OCI-LY1 (cell line): Measurements from ENCODE around the gene BLOC1S1.

Experiments used
- H2AFZ ChIP-seq: fragments of 200-600 bp; sonication (generic), shearing (Covaris generic); 2 replicates; pipeline ENCODE4 v1.6.0; 2014; ENCODE audit warnings: antibody characterized with exemption, mild to moderate bottlenecking, low read length
- H3F3A ChIP-seq: fragments of 200-600 bp; sonication (generic), shearing (Covaris generic); 2 replicates; pipeline ENCODE4 v1.6.0; 2014; ENCODE audit warnings: mild to moderate bottlenecking, antibody characterized with exemption, low read length, moderate library complexity; ENCODE audit not compliant: insufficient read depth
- H3K27ac ChIP-seq: fragments of 200-600 bp; sonication (generic); 2 replicates; pipeline ENCODE4 v1.5.1; 2014; ENCODE audit warnings: low read length, mixed run types, mild to moderate bottlenecking, low read depth; ENCODE audit not compliant: poor library complexity, severe bottlenecking
- H3K27me3 ChIP-seq: fragments of 200-600 bp; sonication (generic); 2 replicates; pipeline ENCODE4 v1.6.0; 2014; ENCODE audit warnings: antibody characterized with exemption, mild to moderate bottlenecking, low read length, moderate library complexity; ENCODE audit not compliant: insufficient read depth
- H3K36me3 ChIP-seq: fragments of 200-600 bp; sonication (generic); 2 replicates; pipeline ENCODE4 v1.6.1; 2014; ENCODE audit warnings: mild to moderate bottlenecking, antibody characterized with exemption, low read length, moderate library complexity, mixed read lengths; ENCODE audit not compliant: insufficient read depth
- H3K4me1 ChIP-seq: fragments of 200-600 bp; sonication (generic); 2 replicates; pipeline ENCODE4 v1.5.1; 2014; ENCODE audit warnings: mild to moderate bottlenecking, low read length, moderate library complexity; ENCODE audit not compliant: insufficient read depth, severe bottlenecking
- H3K4me2 ChIP-seq: fragments of 200-600 bp; sonication (generic), shearing (Covaris generic); 2 replicates; pipeline ENCODE4 v1.6.1; 2014; ENCODE audit warnings: low read length
- H3K4me3 ChIP-seq: fragments of 200-600 bp; sonication (generic); 2 replicates; pipeline ENCODE4 v1.5.1; 2014; ENCODE audit warnings: low read length, low read depth, mild to moderate bottlenecking, mixed read lengths; ENCODE audit not compliant: poor library complexity, severe bottlenecking
- H3K79me2 ChIP-seq: fragments of 200-600 bp; shearing (Covaris generic); 2 replicates; pipeline ENCODE4 v1.6.1; 2016; ENCODE audit warnings: mixed run types, low read length, mixed read lengths; ENCODE audit not compliant: insufficient read depth
- H3K9ac ChIP-seq: fragments of 200-600 bp; sonication (generic), shearing (Covaris generic); 2 replicates; pipeline ENCODE4 v1.6.1; 2014; ENCODE audit warnings: mild to moderate bottlenecking, low read length, mixed read lengths
- H3K9me2 ChIP-seq: fragments of 200-600 bp; sonication (generic), shearing (Covaris generic); 2 replicates; pipeline ENCODE4 v1.6.1; 2014; ENCODE audit warnings: low read depth, mild to moderate bottlenecking, low read length, mixed read lengths
- H3K9me3 ChIP-seq: fragments of 200-600 bp; shearing (Covaris generic); 2 replicates; pipeline ENCODE4 v1.6.1; 2014; ENCODE audit warnings: low read length, mixed read lengths
- H4K20me1 ChIP-seq: fragments of 200-600 bp; sonication (generic), shearing (Covaris generic); 2 replicates; pipeline ENCODE4 v1.6.0; 2016; ENCODE audit warnings: mild to moderate bottlenecking, low read length; ENCODE audit not compliant: insufficient read depth
- EZH2 ChIP-seq: fragments of 200-600 bp; sonication (generic), shearing (Covaris generic); IDR thresholded peaks from 2 replicates; pipeline ENCODE4 v1.8.0; 2017; ENCODE audit warnings: borderline replicate concordance, mixed run types, mild to moderate bottlenecking, antibody characterized with exemption, low read length, moderate library complexity, mixed read lengths
- TF ChIP-seq, protein P1 (sequence below): fragments of 200-600 bp; sonication (generic), shearing (Covaris generic); IDR thresholded peaks from 2 replicates; pipeline ENCODE4 v1.5.1; 2017; ENCODE audit warnings: mild to moderate bottlenecking, antibody characterized with exemption, low read length, moderate library complexity, mixed read lengths

The BLOC1S1 gene

DNA sequence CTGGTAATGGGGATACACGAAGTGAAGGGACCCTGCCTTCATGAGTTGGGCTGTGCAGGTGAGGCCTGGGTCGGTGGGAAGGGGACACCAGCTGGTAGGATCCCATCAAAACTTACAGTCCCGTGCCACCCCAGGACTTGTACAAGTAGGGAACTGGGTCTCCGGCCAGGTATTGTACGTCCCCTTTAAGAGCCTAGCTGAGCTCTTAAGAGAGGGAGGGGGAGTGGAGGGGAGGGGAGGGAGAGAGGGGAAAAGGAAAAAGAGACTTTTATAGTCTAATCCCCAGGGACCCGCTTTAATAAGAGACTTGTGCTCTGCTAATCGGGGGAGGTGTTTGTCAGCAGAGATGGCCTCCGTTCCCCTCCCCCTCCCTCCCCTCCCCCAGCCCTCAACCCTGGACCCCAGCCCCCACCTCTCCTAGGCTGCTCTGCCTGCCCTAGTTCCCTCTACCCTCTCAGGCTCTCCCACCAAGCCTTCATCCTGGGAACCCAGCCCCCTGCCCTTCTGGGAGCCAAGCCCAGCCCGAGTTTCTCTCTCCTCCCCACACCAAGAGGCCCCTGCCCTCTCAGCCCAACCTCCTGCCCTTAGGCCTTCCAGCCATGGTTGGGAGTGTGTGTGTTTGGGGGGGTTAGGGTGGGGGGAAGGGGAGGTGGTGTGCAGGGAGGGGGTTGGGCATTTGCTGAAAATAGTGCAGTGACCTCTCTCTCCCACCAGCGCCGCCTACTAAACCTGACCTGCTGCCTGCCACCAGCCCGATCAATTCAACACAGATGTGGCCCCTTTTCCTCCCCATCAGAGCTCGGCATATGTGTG is 29.7 kb downstream of the BLOC1S1 start:
- H3K4me2 ChIP-seq: peak overlapping the region; percentile 92
- H3K79me2 ChIP-seq: no peaks in the 10 kb centered on the region
- TF ChIP-seq, protein P1, sequence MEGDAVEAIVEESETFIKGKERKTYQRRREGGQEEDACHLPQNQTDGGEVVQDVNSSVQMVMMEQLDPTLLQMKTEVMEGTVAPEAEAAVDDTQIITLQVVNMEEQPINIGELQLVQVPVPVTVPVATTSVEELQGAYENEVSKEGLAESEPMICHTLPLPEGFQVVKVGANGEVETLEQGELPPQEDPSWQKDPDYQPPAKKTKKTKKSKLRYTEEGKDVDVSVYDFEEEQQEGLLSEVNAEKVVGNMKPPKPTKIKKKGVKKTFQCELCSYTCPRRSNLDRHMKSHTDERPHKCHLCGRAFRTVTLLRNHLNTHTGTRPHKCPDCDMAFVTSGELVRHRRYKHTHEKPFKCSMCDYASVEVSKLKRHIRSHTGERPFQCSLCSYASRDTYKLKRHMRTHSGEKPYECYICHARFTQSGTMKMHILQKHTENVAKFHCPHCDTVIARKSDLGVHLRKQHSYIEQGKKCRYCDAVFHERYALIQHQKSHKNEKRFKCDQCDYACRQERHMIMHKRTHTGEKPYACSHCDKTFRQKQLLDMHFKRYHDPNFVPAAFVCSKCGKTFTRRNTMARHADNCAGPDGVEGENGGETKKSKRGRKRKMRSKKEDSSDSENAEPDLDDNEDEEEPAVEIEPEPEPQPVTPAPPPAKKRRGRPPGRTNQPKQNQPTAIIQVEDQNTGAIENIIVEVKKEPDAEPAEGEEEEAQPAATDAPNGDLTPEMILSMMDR: no peak
- TF ChIP-seq EZH2: no peak
- H2AFZ ChIP-seq: no peak overlapping the region
- H3K9me3 ChIP-seq: no peaks in the 10 kb centered on the region
- H3K36me3 ChIP-seq: no peaks in the 10 kb centered on the region
- H3K27ac ChIP-seq: no peak overlapping the region
- peaks cover 7% of the 10 kb centered on the region for H3K27me3 ChIP-seq
- H3K9me2 ChIP-seq: no peaks in the 10 kb centered on the region
- no peaks in the 10 kb centered on the region for H4K20me1 ChIP-seq
- H3K4me3 ChIP-seq: peak overlapping the region; percentile 66
- H3K9ac ChIP-seq: no peak overlapping the region
- H3K4me1 ChIP-seq: peaks cover 34% of the 10 kb centered on the region
- H3F3A ChIP-seq: no peaks in the 10 kb centered on the region

DNA sequence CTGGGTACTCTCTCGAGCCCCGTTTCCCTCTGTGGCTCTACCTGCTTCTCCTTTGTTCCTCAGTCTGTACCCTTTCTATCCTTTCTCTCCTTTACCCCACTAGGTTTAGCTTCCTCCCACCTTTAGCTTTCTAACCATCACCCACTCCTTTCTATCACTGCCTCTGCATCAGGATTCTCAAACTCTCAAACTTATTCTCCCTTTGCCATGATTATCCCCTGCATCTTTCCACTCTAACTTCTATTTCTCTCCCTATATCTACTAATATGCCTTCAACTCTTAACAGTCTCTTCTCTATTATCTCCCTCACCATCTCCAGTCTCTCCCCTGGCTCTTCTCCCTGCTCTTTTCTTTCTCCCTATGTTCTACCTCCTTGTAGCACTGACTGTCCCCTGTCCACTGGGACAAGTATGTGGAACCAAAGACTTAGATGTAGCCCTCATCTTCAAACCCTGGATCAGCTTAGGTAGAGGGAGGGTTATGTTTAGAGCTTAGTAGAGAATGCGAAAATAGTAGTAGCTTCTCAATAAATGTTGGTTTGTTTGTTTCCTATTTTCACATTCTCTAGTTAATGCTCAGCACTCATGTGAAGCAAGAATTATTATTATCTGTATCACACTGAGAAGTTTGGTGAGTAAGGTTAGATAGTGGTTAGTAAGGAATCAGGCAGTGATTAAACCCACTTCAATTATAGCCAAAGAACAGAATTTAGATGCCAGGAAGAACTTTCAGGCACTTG is 30.5 kb downstream of the BLOC1S1 start:
- H3K79me2 ChIP-seq: no peaks in the 10 kb centered on the region
- H3K9me2 ChIP-seq: no peaks in the 10 kb centered on the region
- peaks cover 34% of the 10 kb centered on the region for H3K4me1 ChIP-seq
- H3K27ac ChIP-seq: no peak overlapping the region
- no peaks in the 10 kb centered on the region for H3K9me3 ChIP-seq
- H3K4me2 ChIP-seq: no peak overlapping the region
- peaks cover under 1% of the 10 kb centered on the region; the same call in 1 of the 2 replicates for H3K36me3 ChIP-seq
- no peak overlapping the region for H3K4me3 ChIP-seq
- no peaks in the 10 kb centered on the region for H4K20me1 ChIP-seq
- no peaks in the 10 kb centered on the region for H3F3A ChIP-seq
- TF ChIP-seq, protein P1: no peak
- TF ChIP-seq EZH2: no peak
- H2AFZ ChIP-seq: no peak overlapping the region
- H3K27me3 ChIP-seq: peaks cover 7% of the 10 kb centered on the region
- no peak overlapping the region for H3K9ac ChIP-seq

DNA sequence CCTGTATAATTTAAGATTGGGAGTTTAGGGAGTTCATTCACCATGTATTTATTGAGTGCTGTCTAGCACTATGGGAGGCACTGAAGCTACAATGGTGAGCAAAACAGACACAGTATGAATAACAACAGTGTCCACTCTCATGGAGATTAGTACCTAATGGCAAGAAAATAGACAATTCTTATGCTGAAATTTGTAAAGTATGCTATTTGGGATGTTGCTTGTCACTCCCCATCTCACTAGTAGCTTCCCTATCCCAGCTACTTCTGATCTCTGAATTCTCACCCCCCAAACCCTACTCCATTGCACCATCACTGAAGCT is 31.0 kb downstream of the BLOC1S1 start:
- H2AFZ ChIP-seq: no peak overlapping the region
- no peak overlapping the region for H3K9ac ChIP-seq
- H3K27me3 ChIP-seq: peaks cover 7% of the 10 kb centered on the region
- TF ChIP-seq, protein P1: no peak
- TF ChIP-seq EZH2: no peak
- H3K36me3 ChIP-seq: peaks cover 6% of the 10 kb centered on the region; the same call in 1 of the 2 replicates
- no peak overlapping the region for H3K27ac ChIP-seq
- no peaks in the 10 kb centered on the region for H3K9me3 ChIP-seq
- H3K9me2 ChIP-seq: no peaks in the 10 kb centered on the region
- no peaks in the 10 kb centered on the region for H3F3A ChIP-seq
- H4K20me1 ChIP-seq: no peaks in the 10 kb centered on the region
- H3K79me2 ChIP-seq: no peaks in the 10 kb centered on the region
- H3K4me2 ChIP-seq: no peak overlapping the region
- peaks cover 34% of the 10 kb centered on the region for H3K4me1 ChIP-seq
- H3K4me3 ChIP-seq: no peak overlapping the region
